ENCODE data around the gene MBD3L2B.
"Not testable (repeated sequence)": the region's sequence is repeated elsewhere in the genome, so short reads cannot be mapped to it uniquely, and the experiment has no call there.

The MBD3L2B gene

GRCh38 chr19:7055679-7056078, 34.4 kb upstream of the MBD3L2B start:
- not testable (repeated sequence) for H3K9ac ChIP-seq (ENCODE audit: low read length in 2 of 2); H3K27ac ChIP-seq (ENCODE audit: low read length); H3K36me3 ChIP-seq (ENCODE audit: control insufficient read depth in 2 of 2, insufficient read depth in 2 of 2, low read length in 2 of 2); H3K27me3 ChIP-seq (ENCODE audit: control insufficient read depth in 1 of 2, insufficient read depth in 2 of 2, low read length in 2 of 2); H3K4me3 ChIP-seq (ENCODE audit: low read length in 2 of 2); H3K9me3 ChIP-seq (ENCODE audit: control insufficient read depth in 2 of 2, low read length in 2 of 2); H3K4me1 ChIP-seq (ENCODE audit: control insufficient read depth, insufficient read depth, low read length)

- H3K9ac ChIP-seq (ENCODE audit: low read length in 2 of 2); H3K4me1 ChIP-seq (ENCODE audit: control insufficient read depth, insufficient read depth, low read length); H3K27ac ChIP-seq (ENCODE audit: low read length); H3K36me3 ChIP-seq (ENCODE audit: control insufficient read depth in 2 of 2, insufficient read depth in 2 of 2, low read length in 2 of 2); H3K4me3 ChIP-seq (ENCODE audit: low read length in 2 of 2); H3K27me3 ChIP-seq (ENCODE audit: control insufficient read depth in 1 of 2, insufficient read depth in 2 of 2, low read length in 2 of 2); H3K9me3 ChIP-seq (ENCODE audit: control insufficient read depth in 2 of 2, low read length in 2 of 2): not testable (repeated sequence)
Observed at GRCh38 chr19:7054635-7055368, 33.6 kb upstream of the MBD3L2B start.

GRCh38 chr19:7052896-7053295, 31.7 kb upstream of the MBD3L2B start:
- H3K27ac ChIP-seq (ENCODE audit: low read length); H3K27me3 ChIP-seq (ENCODE audit: control insufficient read depth in 1 of 2, insufficient read depth in 2 of 2, low read length in 2 of 2); H3K9ac ChIP-seq (ENCODE audit: low read length in 2 of 2); H3K9me3 ChIP-seq (ENCODE audit: control insufficient read depth in 2 of 2, low read length in 2 of 2); H3K4me3 ChIP-seq (ENCODE audit: low read length in 2 of 2); H3K4me1 ChIP-seq (ENCODE audit: control insufficient read depth, insufficient read depth, low read length); H3K36me3 ChIP-seq (ENCODE audit: control insufficient read depth in 2 of 2, insufficient read depth in 2 of 2, low read length in 2 of 2): not testable (repeated sequence)

- not testable (repeated sequence) for H3K9ac ChIP-seq (ENCODE audit: low read length in 2 of 2); H3K27ac ChIP-seq (ENCODE audit: low read length); H3K36me3 ChIP-seq (ENCODE audit: control insufficient read depth in 2 of 2, insufficient read depth in 2 of 2, low read length in 2 of 2); H3K4me1 ChIP-seq (ENCODE audit: control insufficient read depth, insufficient read depth, low read length); H3K27me3 ChIP-seq (ENCODE audit: control insufficient read depth in 1 of 2, insufficient read depth in 2 of 2, low read length in 2 of 2); H3K9me3 ChIP-seq (ENCODE audit: control insufficient read depth in 2 of 2, low read length in 2 of 2); H3K4me3 ChIP-seq (ENCODE audit: low read length in 2 of 2)
Observed at GRCh38 chr19:7051421-7051820, 30.2 kb upstream of the MBD3L2B start.

- H3K9me3 ChIP-seq (ENCODE audit: control insufficient read depth in 2 of 2, low read length in 2 of 2); H3K36me3 ChIP-seq (ENCODE audit: control insufficient read depth in 2 of 2, insufficient read depth in 2 of 2, low read length in 2 of 2); H3K27me3 ChIP-seq (ENCODE audit: control insufficient read depth in 1 of 2, insufficient read depth in 2 of 2, low read length in 2 of 2); H3K4me1 ChIP-seq (ENCODE audit: control insufficient read depth, insufficient read depth, low read length); H3K4me3 ChIP-seq (ENCODE audit: low read length in 2 of 2); H3K27ac ChIP-seq (ENCODE audit: low read length); H3K9ac ChIP-seq (ENCODE audit: low read length in 2 of 2): not testable (repeated sequence)
Observed at GRCh38 chr19:7049021-7049420, 27.8 kb upstream of the MBD3L2B start, which contains the start of gene MBD3L2. TSS of gene MBD3L2 (plus strand) at chr19:7049321. CDS start at chr19:7049374, 53 bp downstream.

- not testable (repeated sequence) for H3K9ac ChIP-seq (ENCODE audit: low read length in 2 of 2); H3K27me3 ChIP-seq (ENCODE audit: control insufficient read depth in 1 of 2, insufficient read depth in 2 of 2, low read length in 2 of 2); H3K27ac ChIP-seq (ENCODE audit: low read length); H3K4me1 ChIP-seq (ENCODE audit: control insufficient read depth, insufficient read depth, low read length); H3K36me3 ChIP-seq (ENCODE audit: control insufficient read depth in 2 of 2, insufficient read depth in 2 of 2, low read length in 2 of 2); H3K9me3 ChIP-seq (ENCODE audit: control insufficient read depth in 2 of 2, low read length in 2 of 2); H3K4me3 ChIP-seq (ENCODE audit: low read length in 2 of 2)
Observed at GRCh38 chr19:7041563-7041962, 20.3 kb upstream of the MBD3L2B start.

GRCh38 chr19:7040079-7040478, 18.8 kb upstream of the MBD3L2B start, which contains the start of gene MBD3L4:
TSS of gene MBD3L4 (minus strand) at chr19:7040179. CDS start at chr19:7040144, 35 bp downstream.
- H3K9me3 ChIP-seq (ENCODE audit: control insufficient read depth in 2 of 2, low read length in 2 of 2); H3K27me3 ChIP-seq (ENCODE audit: control insufficient read depth in 1 of 2, insufficient read depth in 2 of 2, low read length in 2 of 2); H3K9ac ChIP-seq (ENCODE audit: low read length in 2 of 2); H3K4me3 ChIP-seq (ENCODE audit: low read length in 2 of 2); H3K4me1 ChIP-seq (ENCODE audit: control insufficient read depth, insufficient read depth, low read length); H3K36me3 ChIP-seq (ENCODE audit: control insufficient read depth in 2 of 2, insufficient read depth in 2 of 2, low read length in 2 of 2); H3K27ac ChIP-seq (ENCODE audit: low read length): not testable (repeated sequence)

GRCh38 chr19:7030278-7030677, 9.0 kb upstream of the MBD3L2B start, which contains the start of gene MBD3L5:
TSS of gene MBD3L5 (plus strand) at chr19:7030578. CDS start at chr19:7030612, 34 bp downstream.
- H3K9ac ChIP-seq (ENCODE audit: low read length in 2 of 2); H3K9me3 ChIP-seq (ENCODE audit: control insufficient read depth in 2 of 2, low read length in 2 of 2); H3K4me1 ChIP-seq (ENCODE audit: control insufficient read depth, insufficient read depth, low read length); H3K27me3 ChIP-seq (ENCODE audit: control insufficient read depth in 1 of 2, insufficient read depth in 2 of 2, low read length in 2 of 2); H3K27ac ChIP-seq (ENCODE audit: low read length); H3K4me3 ChIP-seq (ENCODE audit: low read length in 2 of 2); H3K36me3 ChIP-seq (ENCODE audit: control insufficient read depth in 2 of 2, insufficient read depth in 2 of 2, low read length in 2 of 2): not testable (repeated sequence)

GRCh38 chr19:7028790-7029189, 7.6 kb upstream of the MBD3L2B start:
- H3K27me3 ChIP-seq (ENCODE audit: control insufficient read depth in 1 of 2, insufficient read depth in 2 of 2, low read length in 2 of 2); H3K4me1 ChIP-seq (ENCODE audit: control insufficient read depth, insufficient read depth, low read length); H3K4me3 ChIP-seq (ENCODE audit: low read length in 2 of 2); H3K9ac ChIP-seq (ENCODE audit: low read length in 2 of 2); H3K9me3 ChIP-seq (ENCODE audit: control insufficient read depth in 2 of 2, low read length in 2 of 2); H3K36me3 ChIP-seq (ENCODE audit: control insufficient read depth in 2 of 2, insufficient read depth in 2 of 2, low read length in 2 of 2); H3K27ac ChIP-seq (ENCODE audit: low read length): not testable (repeated sequence)

GRCh38 chr19:7018828-7019227, 2.4 kb downstream of the MBD3L2B start:
- H3K36me3 ChIP-seq (ENCODE audit: control insufficient read depth in 2 of 2, insufficient read depth in 2 of 2, low read length in 2 of 2) = no peaks in the 10 kb centered on the region
- no peak overlapping the region for H3K27ac ChIP-seq (ENCODE audit: low read length)
- H3K9ac ChIP-seq (ENCODE audit: low read length in 2 of 2) = no peak overlapping the region
- no peaks in the 10 kb centered on the region for H3K4me1 ChIP-seq (ENCODE audit: control insufficient read depth, insufficient read depth, low read length)
- H3K9me3 ChIP-seq (ENCODE audit: control insufficient read depth in 2 of 2, low read length in 2 of 2) = no peaks in the 10 kb centered on the region
- H3K27me3 ChIP-seq (ENCODE audit: control insufficient read depth in 1 of 2, insufficient read depth in 2 of 2, low read length in 2 of 2) = no peaks in the 10 kb centered on the region
- no peak overlapping the region for H3K4me3 ChIP-seq (ENCODE audit: low read length in 2 of 2)

GRCh38 chr19:7013678-7014077, 7.6 kb downstream of the MBD3L2B start:
- no peak overlapping the region for H3K27ac ChIP-seq (ENCODE audit: low read length)
- no peaks in the 10 kb centered on the region for H3K36me3 ChIP-seq (ENCODE audit: control insufficient read depth in 2 of 2, insufficient read depth in 2 of 2, low read length in 2 of 2)
- no peaks in the 10 kb centered on the region for H3K9me3 ChIP-seq (ENCODE audit: control insufficient read depth in 2 of 2, low read length in 2 of 2)
- H3K27me3 ChIP-seq (ENCODE audit: control insufficient read depth in 1 of 2, insufficient read depth in 2 of 2, low read length in 2 of 2) = no peaks in the 10 kb centered on the region
- H3K4me1 ChIP-seq (ENCODE audit: control insufficient read depth, insufficient read depth, low read length) = no peaks in the 10 kb centered on the region
- no peak overlapping the region for H3K4me3 ChIP-seq (ENCODE audit: low read length in 2 of 2)
- H3K9ac ChIP-seq (ENCODE audit: low read length in 2 of 2) = no peak overlapping the region
